Neural cell (in vitro differentiated cells): ENCODE data around the gene RTP4.

ENCODE experiments used
- CTCF ChIP-seq: fragments of 450-650 bp; IDR thresholded peaks from 2 replicates; pipeline ENCODE4 v1.5.1; 2014; ENCODE audit warnings: antibody characterized with exemption, mild to moderate bottlenecking, moderate library complexity; ENCODE audit not compliant: poor library complexity, severe bottlenecking
- EP300 ChIP-seq: fragments of 450-650 bp; conservative IDR thresholded peaks from 2 replicates; pipeline ENCODE4 v1.6.1; 2014; ENCODE audit warnings: antibody characterized with exemption, mild to moderate bottlenecking, moderate library complexity; ENCODE audit not compliant: poor library complexity, severe bottlenecking
- EZH2 ChIP-seq: fragments of 200-600, 300-800 bp; shearing (Covaris generic), sonication (generic); IDR thresholded peaks from 2 replicates; pipeline ENCODE4 v1.6.1; 2014; ENCODE audit warnings: antibody characterized with exemption, low read length, borderline replicate concordance, mild to moderate bottlenecking; ENCODE audit not compliant: insufficient read depth, poor library complexity, severe bottlenecking
- POLR2AphosphoS5 ChIP-seq: IDR thresholded peaks from 2 replicates; pipeline ENCODE4 v1.6.1; 2012
- REST ChIP-seq: IDR thresholded peaks from 2 replicates; pipeline ENCODE4 v1.6.1; 2012; ENCODE audit warnings: borderline replicate concordance
- SMC3 ChIP-seq: fragments of 450-650 bp; conservative IDR thresholded peaks from 2 replicates; pipeline ENCODE4 v1.6.1; 2014; ENCODE audit warnings: antibody characterized with exemption, mild to moderate bottlenecking, moderate library complexity; ENCODE audit not compliant: poor library complexity
- TAF1 ChIP-seq: IDR thresholded peaks from 2 replicates; pipeline ENCODE4 v1.6.1; 2012; ENCODE audit warnings: low read depth

- no peak for TF ChIP-seq POLR2AphosphoS5
- no peak for TF ChIP-seq CTCF
- TF ChIP-seq EZH2: no peak
- TF ChIP-seq REST: no peak
- no peak for TF ChIP-seq TAF1
- no peak for TF ChIP-seq EP300
- TF ChIP-seq SMC3: no peak
These were observed 28.5 kb downstream of the RTP4 start for GRCh38 chr3:187396661-187397060.
